ENCODE measurements around the gene RPS29.
"Not testable (repeated sequence)": the region's sequence is repeated elsewhere in the genome, so short reads cannot be mapped to it uniquely, and the experiment has no call there.

The RPS29 gene

DNA sequence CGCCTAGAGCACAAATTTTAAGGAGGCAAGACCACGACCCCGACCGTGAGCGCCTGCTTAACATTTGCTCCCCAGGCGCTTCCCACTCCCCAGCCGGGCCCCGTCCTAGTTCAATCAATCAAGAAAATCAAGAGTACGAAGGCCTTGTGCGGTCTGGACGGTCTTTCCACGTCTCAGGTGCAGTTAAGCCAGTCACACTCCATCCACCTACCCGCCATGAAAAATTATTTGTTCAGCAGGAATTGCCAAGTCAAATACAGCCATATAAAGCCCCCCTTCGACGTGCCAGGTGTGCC, 12.0 kb upstream of the RPS29 start:
- DNase-seq (ENCODE audit: low spot score): no peak

DNA sequence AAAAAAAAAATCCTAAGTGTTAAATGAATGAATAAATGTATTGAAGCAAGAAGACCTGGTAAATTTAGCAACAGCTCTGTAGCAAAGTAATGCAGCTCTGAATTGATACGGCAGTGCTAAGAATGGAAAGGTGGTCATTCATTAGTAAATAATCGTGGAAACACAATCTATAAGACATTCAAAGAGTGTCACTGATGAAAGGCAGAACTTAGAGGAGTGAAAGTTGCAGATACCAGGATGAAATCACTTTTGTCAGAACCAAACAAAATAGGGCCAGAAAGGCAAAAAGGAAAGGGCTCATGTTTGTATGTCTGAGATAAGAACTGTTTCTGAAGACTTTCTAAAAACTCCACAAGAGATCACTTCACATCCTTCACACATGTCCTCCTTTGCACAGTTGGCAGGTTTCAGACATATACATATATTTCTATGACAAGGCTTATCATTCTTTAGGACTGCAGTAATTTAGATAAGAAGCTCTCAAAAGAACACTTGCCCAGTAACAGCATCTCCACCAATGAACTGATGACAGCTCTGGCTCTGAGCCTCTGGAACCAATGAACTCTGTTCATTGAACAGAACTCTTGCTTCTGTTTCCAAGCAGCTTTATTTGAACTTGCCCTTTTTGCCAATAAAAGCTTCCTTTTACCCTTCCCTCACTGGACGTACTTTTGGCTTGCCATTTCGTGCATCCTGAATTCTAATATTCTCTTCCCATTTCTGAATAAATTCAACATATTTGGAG, 8.3 kb upstream of the RPS29 start:
- DNase-seq (ENCODE audit: low spot score): peak; percentile 41

DNA sequence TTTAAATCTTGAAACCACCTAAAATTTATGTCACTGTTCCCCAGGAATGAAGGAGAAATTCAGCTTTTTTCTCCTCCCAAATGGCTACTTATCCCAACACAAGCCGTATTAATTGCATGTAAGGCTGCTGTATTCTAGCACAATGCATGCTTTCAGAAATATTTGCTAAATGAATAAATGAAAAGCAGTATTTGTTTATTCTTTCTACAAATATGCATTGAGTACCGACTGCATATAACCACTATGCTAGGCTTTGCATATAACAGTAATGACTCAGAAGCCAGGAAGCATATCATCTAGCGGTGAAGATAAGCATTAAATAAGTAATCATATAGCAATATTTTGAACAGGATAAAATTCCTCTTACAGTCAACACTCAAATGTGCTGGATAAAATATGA, 6.8 kb upstream of the RPS29 start:
- DNase-seq (ENCODE audit: low spot score): peak; percentile 22

DNA sequence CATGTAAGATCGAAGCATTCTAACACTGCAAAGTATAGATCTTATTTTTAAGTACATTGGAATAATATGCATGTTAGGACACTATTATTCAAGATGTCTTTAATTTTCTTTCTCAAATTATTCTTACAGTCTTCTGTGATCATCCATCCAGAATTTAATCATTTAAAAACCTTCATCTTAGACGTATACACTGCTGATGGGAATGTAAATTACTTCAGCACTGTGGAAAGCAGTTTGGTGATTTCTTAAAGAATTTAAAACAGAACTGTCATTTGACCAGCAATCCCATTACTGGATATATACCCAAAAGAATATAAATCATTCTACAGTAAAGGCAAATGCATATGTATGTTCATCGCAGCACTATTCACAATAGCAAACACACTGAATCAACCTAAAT, 3.2 kb upstream of the RPS29 start:
- DNase-seq (ENCODE audit: low spot score): no peak

DNA sequence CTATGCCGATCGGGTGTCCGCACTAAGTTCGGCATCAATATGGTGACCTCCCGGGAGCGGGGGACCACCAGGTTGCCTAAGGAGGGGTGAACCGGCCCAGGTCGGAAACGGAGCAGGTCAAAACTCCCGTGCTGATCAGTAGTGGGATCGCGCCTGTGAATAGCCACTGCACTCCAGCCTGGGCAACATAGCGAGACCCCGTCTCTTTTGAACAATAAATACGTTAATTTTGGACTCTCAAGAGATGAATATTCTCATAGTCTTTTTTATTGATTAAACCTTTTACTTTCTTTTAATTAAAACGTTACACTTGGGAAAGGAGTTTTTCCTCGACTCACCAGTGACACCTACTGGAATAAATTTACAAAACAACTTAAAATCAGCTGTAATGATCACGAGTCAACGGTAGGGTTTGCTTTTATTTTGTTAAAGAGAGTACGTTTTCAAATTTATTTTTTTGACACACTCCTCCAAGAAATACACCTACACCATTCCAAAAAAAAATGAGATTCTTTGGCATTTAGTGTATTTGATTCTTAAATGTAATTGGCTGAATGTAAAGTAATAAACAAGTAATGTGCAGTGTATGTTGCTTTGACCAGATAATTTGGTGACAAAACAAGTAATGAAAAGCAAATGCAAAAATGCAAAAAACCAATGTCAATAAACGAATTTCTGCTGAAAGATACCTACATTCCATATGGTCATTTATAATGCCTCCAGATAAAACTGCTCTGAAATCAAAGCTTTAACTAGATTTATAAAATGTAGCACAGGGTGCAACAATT, 687 bp upstream of the RPS29 start:
- DNase-seq (ENCODE audit: low spot score): peak; percentile 49

DNA sequence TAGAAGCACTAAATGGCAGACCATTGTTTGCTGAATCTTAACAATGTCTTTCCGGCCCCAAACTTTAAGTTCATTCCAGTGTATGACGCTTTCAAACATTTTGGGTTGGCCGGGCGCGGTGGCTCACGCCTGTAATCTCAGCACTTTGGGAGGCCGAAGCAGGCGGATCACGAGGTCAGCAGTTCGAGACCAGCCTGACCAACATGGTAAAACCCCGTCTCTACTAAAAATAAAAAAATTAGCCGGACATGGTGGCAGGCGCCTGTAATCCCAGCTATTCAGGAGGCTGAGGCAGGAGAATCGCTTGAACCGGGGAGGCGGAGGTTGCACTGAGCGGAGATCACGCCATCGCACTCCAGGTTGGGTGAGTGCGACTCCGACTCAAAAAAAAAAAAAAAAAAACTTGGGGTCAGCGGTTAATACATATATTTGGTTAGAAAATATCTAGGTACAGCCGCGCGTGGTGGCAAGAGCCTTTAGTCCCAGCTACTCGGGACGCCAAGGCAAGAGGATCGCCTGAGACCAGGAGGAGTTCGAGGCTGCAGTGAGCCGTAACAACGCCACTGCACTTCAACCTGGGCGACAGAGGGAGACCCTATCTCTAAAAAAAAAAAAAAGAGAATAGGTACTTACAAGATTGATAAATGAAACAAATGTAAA, 1.1 kb downstream of the RPS29 start:
- DNase-seq (ENCODE audit: low spot score): not testable (repeated sequence)

DNA sequence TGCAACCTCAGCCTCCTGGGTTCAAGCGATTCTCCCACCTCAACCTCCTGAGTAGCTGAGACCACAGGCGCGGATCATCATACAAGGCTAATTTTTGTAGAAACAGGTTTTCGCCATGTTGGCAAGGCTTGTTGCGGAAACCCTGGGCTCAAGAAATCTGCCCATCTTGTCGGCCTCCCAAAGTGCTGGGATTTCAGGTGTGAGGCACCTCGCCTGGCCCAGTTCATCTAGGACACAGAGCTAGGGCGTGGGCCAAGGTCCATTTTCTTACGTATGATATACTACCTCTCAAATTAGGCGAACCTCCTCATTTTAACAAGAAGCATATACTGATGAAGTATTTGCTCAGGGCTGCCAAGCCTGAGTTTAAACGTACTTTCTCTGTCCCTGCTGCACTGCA, 2.1 kb downstream of the RPS29 start:
- no peak for DNase-seq (ENCODE audit: low spot score)

DNA sequence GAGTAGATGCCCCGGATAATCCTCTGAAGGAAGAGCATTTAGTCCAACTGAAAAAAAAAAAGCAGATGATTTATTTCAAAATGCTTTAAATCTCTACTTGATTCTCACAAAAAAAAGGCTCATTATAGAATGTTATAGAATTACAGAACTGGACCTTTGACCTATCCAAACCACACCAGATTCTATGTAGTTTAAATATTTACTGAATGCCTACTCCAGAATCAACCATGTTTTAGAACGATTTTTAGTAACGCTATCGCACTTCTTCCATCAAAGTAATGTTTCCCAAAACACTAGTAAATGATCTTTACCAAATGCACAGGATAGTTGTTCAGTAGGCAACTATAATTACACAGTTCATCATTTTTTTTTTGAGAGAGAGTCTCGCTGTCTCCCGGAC, 2.6 kb downstream of the RPS29 start:
- DNase-seq (ENCODE audit: low spot score): no peak

DNA sequence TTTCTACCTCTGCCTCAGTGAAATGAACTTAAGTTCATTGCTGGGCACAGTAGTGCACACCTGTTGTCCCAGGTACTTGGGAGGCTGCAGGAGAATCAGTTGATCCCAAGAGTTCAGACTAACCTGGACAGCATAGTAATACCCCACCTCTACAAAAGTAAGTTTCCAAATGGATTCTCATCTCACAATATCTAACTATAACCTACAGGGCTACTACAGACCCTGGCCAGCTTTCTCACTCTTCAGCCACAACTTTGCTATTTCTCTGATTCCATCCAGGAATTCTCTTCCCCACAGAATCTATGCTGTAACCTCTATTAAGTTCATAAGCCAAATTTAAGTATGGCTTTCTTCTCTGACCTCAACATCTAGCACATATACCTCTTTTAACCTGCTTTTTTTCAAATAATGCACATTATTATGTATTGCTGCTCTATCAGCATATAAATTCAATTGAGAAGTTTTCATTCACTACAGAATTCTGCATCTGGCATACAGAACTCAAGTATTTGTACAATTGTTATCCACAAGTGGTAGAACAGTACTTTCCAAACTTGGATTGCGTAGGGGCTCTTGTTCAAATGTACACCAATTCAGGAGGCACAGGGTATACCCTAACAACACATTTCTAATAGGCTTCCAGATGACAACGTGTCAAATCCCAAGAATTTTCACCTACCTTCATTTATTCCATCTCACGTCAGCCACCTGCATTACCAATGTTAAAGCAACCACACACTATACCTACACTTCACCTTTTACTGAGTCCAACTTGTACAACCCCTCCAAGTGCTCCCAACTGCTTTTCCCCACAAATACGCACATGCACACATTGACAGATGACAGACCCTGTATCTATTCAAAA, 3.8 kb downstream of the RPS29 start:
- no peak for DNase-seq (ENCODE audit: low spot score)

DNA sequence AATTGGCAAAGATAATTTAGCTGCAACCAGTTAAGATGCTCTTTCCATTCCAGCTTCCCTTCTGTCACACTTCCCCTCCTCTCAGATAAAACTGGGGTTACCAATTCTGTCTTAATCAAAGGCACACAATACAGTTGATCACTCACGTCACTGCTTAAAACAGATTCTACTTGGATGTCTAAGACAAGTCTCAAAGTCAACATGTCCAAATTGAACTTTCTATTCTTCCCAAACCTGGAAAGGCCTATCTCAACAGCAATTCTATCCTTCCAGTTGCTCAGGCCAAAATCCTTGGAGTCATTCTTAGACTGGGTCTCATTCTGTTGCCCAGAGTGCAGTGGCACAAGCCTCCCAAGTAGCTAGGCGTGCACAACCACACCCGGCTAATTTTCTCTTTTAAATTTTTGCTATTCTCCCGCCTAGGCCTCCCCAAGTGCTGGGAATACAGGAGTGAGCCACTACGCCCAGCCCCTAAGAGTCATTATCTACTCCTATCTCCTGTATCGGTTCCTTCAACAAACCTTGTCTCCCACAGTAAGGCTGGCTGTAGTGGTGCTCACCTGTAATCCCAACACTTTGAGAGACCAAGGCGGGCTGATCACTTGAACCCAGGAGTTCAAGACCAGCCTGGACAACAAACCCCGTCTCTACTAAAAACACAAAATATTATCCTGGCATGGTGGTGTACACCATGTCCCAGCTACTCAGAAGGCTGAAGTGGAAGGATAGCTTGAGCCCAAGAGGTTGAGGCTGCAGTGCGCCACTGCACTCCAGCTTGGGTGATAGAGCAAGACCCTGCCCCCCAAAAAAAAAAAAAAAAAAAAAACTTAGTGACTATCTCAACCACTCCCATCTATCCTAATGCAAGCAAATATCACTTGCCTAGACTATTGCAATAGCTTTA, 4.7 kb downstream of the RPS29 start:
- DNase-seq (ENCODE audit: low spot score): no peak

DNA sequence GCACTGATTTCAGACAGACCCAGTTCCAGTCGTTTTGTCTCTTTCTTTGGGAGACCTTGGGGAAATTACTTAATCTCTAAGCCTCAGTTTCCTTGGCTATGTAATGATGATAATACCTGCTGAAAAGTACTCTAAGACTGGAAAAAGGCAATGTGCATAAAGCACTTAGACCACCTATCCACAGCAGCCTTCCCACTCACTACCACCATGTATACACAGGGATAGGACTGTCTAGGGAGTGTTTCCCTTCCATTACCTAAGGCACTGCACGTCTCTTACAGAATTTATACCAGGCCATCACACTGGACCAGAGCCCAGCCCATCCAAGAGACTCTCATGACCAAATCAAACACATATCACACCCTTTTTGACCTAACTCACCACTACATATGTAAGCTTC, 6.3 kb downstream of the RPS29 start:
- DNase-seq (ENCODE audit: low spot score): no peak

DNA sequence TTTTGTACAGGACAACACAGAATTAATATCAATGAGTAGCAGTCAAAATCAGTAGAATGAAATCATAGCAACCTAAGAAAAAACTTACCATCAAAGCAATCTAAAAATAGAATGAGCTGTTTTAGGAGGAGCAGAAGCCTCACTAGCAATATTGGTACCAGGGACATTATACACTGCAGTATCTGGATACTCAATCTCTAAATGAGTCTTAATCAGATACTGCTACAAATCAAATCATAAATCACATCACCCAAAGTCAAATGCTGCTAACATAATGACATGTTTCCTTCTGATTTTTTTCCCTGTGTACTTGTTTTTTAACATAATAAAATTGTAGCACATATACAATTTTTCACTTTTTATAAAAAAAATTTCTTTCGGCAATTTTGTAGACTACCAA, 8.0 kb downstream of the RPS29 start:
- no peak for DNase-seq (ENCODE audit: low spot score)

DNA sequence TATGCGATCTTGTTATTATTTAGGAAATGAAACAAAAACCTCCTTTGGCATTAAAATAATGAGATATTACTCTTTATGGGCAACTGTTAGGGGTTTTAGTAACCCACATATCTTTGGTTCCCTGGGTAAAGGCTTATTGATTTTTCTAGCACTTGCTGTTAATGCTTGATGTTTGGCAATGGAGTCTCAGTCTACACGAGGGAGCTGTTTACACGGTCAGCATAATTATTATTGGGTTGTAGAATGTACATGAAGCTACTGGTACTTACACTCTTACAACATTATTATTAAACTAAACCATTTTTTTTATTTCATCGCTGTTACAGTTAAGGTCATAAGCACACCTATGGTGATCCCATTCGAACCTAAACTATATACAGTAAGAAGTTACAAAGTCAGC, 12.1 kb downstream of the RPS29 start:
- DNase-seq (ENCODE audit: low spot score): no peak

DNA sequence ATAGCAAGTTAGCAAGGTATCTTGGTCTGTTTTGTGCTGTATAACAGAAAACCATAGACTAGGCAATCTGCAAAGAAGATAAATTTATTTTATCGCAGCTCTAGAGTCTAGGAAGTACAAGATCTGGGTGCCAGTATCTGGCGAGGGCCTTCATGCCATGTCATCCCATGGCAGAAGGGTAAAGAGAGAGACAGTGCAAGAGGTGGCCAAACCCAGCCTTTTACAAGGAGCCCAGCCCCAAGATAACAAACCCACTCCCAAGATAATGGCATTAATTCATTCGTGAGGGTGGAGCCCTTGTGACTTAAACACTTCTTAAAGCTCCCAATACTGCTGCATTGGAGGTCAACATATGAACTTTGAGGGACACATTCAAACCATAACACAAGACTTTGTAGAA, 16.9 kb downstream of the RPS29 start:
- DNase-seq (ENCODE audit: low spot score): no peak

DNA sequence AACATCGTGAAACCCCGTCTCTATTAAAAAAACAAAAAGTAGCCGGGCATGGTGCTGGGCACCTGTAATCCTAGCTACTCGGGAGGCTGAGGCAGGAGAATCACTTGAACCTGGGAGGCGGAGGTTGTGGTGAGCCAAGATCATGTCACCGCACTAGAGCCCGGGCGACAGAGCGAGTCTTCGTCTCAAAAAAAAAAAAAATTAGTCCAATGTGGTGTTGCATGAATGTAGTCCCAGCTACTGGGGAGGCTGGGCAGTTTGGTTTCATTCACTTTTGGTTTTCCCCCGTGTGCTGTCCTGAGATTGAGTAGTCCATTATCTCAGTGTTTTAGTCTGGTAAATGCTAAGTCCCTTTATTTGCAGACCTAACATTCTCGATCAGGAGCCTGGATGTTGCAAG, 19.5 kb downstream of the RPS29 start:
- DNase-seq (ENCODE audit: low spot score): no peak

DNA sequence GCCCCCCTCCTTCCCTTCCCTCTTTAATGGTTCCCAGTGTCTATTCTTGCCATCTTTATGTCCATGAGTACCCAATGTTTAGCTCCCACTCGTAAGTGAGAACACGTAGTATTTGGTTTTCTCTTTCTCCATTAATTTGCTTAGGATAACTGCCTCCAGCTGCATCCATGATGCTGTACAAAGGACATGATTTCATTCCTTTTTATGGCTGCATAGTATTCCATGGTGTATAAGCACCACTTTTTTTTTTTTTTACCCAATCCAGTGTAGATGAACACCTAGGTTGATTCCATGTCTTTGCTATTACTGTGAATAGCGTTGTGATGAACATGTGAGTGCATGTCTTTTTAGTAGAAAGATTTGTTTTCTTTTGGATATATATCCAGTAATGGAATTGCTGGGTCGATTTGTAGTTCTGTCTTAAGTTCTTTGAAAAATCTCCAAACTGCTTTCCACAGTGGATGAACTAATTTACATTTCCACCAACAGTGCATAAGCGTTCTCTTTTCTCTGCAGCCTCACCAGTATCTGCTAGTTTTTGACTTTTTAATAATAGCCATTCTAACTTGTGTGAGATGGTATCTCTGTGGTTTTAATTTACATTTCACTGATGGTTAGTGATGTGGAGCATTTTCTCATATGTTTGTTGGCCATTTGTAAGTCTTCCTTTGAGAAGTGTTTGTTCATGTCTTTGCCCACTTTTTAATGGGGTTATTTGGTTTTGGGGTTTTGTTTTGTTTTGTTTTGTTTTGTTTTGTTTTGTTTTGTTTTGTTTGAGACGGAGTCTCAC, 26.0 kb downstream of the RPS29 start:
- no peak for DNase-seq (ENCODE audit: low spot score)

DNA sequence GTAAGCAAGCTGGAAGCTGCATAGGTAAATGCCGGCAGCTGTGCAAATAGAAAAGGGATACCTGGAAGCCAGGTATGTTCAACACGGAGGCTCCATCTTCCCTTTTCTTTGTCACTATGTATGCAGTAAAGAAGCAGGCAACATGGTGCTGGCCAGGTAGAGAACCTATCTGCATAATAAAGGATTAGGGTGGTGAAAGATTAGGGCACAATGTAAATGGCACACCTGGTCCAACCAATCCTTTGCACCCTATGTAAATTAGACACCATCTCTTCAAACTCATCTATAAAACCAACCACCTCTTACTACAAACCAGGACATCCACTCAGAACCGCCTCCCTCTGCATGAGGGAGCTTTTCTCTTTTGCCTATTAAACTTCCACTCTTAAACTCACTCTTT, 32.3 kb downstream of the RPS29 start:
- no peak for DNase-seq (ENCODE audit: low spot score)

DNA sequence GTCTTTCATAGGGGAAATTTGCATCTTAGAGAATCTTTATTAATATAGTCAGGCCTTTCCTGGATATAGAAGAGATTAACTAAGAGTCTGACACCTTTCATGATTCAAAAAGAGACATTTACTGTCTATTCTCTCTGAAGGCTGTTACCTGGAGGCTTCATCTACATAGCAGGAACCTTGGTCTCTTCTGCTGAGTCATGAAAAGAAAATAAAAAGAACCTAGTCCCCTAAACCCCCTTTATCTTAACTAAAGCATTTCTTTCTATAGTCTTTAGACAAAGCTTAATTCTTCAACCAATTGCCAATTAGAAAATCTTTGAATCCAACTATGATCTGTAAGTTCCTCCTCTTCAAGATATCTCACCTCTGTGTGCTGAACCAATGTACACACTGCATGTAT, 33.1 kb downstream of the RPS29 start:
- DNase-seq (ENCODE audit: low spot score): no peak

DNA sequence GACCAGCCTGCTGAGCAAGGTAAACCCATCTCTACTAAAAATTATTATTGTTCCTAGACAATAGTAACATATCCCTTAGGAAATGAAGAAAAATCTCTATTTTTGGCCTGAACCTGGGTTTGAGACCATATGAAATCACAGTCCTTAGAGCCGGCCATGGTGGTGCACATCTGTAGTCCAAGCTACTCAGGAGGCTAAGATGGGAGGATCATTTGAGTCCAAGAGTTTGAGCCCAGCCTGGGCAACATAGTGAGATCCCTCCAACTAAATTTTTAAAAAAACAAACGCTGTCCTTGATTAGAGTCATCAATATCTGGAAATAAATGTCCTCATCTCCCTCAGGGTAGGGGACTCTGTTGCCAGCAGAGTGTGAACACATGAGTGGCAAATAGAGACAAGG, 34.6 kb downstream of the RPS29 start:
- DNase-seq (ENCODE audit: low spot score): no peak

Data from germinal center (tissue), 1 donor.